ENCODE results near the gene LBHD2.

Gene LBHD2

DNA sequence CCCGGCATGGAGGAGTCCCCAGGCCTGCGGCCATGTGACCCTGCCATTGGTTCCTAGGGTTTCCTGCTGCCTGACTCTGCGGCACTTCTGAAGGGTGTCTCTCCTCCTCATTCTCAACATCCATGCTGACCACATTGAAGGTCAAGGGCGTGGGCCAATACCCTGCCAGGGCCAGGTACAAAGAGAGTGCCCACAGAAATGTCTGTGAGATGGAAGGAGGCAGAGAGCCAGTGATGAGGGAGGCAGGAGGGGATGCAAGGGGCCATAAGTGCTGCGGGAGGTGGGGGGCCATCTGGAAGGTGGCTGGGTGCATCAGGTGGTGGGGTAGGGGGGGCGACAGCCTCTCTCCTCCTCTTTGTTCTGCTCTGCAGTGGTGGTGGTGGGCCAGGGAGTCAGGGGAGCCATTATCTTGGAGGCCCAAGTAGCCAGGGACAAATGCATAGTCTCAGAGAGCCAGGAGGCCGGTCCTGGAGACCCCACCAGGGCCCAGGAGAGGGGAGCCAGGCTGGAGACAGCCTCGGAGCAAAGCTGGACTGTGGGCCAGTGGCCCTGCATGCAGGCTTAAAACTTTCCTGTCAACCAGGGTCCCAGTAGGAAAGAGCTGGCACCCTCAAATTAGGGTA lies 13.6 kb upstream of the LBHD2 start:
- DNase-seq, result no peak

DNA sequence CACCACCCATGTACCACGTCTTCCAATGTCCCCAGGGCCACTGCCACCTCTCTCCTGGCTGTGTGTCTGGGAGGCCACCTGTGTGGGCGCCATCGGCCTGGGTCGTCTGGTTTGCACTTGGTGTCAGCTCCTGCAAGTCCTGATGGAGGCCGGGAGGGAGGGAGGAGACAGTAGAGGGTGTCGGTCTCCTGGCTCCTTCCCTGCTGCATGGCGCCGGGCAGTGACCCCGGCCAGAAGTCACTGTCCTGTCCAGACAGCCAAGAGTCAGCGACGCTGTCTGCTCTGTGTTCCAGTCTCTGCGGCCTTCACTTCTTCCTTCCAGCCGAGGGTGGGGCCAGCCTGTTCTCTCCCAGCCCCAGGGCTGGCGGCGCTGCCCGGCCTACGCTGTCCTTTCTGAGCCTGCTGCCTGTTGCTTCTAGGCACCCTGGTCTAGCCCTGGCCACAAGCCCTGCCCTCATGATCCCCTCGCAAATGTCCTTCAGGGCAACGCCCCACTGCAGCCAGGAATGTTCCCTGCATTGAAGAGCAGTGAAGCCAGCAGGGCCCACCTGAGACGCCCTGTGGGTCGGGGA lies 13.0 kb upstream of the LBHD2 start:
- DNase-seq, result no peak

DNA sequence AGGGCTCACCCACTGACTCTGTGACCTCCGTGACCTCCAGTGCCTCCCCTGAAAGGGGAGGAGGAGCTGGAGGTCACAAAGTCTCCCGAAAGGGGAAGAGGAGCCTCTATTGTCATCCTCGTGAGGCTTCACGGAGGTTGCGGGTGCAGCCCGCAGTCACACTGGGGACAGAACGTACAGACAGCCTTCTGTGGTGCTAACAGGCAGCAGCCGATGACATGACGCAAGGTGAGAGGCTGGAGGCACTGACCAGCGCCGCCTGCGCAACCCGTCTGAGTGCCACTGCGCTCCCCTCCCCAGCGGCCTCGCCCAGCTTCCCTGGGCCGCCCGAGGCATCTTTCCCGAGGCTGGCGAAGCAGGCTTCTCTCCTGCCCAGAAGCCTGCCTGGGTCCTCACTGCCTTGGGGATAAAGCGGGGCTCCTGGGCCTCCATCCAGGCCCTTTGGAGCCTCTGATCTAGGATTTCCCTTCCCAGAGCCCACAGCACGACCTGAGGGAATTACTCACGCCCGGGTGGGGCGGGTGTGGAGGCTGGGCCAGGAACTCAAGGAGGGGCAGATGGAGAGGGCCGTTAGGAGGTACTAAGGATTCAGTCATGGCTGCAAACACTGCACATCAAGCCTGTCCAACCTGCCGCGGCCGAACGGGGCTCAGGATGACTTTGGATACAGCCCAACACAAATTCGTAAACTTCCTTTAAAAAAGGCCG lies 12.3 kb upstream of the LBHD2 start:
- DNase-seq, result no peak

DNA sequence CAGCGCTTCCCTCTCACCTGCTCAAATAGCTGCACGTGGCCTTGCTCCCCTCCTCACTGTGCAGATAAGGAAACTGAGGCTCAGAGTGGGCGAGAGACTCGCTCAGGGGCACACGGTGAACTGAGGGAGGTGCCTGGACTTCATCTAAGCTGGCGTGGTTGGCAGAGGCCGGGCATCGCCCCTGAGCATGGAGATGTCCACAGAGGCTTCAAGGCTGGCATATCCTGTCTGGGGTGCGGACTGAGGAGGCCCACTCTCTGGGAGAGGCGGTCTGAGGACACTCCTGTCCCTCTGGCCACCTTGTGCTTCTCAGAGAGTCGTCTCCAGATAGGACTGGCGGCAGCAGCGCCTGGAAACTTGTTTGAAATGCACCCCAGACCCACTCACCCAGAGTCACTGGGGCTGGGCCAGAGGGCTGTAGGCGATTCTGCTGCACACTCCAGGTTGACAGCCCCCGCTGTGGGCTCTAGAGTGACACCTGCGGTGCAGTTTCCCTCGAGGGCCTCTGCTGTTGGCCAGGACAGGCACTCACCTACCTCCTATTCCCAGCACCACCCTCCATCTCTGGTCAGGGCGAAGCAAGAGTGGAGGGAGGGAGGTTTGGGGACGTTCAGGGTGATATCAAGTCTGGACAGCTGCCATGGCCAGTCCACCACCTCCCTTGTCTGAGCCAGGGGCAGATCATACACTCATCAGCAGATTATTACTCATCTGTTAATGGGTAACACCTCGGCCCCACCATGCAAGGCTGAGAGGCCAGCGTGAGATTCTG lies 11.2 kb upstream of the LBHD2 start:
- no peak for DNase-seq

DNA sequence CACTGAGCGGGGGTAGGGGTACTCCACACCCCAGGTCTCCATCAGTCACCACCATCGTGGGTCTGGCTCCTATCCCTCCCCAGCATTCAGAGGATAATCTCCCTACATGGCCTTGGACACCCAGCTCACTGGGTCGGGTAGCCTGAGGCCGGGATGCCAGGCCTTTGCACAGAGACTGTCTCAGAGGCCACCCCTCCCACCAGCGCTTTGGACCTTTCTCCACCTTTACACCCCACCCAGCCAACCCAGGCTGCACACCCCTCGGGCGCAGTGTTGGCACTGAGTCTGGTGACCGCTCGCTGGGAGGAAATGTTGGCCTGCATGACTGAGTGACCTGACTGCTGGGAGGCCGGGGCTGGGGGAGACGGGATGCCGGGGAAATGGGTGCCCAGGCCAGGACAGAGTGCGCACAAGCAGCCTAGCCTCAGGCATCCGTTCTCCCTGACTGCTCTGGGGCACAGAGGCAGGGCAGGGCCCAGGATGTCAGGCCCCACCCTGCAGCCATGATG lies 10.6 kb upstream of the LBHD2 start:
- no peak for DNase-seq

DNA sequence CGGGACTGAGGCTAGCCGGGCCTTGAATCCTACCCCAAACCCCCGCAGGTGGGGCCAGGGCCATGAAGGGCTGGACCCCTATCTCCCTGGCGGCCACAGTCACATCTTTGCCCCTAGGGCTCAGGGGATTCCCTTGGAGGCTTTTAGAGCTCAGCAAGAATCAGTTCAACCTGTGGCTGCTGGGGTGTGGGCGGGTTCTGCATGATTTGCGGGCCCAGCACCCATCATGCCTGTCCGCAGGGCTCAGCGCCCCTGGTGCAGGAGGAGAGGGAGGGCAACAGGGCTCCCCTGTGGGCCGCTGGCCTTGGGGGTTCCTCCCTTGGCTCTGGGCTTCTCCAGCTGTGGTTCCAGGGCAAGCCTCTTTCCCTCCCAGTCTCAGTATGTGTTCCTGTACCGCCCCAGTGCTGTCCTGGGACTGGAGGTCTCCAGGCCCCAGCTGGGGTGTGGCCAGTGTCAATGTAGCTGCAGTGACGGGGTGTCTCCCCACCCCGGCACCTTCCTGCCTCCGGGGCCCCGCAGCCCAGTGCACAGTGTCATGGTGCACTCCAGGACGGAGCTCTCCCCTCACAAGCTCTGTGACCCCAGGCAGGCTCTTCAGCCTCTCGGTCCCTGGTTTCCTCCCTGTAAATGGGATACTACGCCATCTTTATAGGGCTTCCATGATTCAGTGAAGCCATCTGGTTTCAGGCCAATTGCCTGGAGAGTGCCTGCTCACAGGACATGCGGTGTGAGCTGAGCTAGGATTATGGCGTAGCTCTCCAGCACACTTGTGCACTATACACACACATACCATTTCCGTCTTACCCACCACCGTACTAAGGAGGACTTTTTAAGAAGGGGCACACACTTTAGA lies 9.9 kb upstream of the LBHD2 start:
- no peak for DNase-seq

DNA sequence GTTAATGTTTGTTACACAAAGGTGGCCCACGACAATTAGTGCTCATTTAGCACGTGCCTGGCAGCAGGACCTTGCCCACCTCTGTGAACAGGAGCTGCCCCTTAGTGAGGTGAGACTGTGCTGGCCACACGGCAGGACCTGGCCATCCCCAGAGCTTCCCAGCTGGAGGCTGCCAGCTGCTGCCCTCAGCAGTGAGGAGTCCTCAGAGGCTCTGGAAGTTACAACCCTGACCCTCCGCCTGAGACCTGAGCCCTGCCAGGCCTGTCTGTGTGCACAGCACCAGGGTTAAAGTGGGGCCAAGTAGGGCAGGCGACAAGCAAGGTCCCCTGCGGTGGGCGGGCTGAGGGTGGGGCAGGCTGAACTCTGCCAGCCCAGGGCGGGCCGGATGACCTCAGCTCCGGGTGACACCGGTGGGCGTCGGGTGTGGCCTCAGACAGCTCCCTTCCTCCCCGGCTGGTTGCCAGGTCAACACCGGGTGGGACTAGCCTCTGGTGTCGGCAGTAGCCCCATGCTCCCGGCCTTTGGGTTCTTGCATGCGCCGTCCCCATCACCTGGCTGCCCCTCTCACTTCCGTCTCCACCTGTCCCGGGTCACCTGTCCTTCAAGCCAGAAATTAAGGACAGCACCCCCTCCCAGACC lies 9.2 kb upstream of the LBHD2 start:
- DNase-seq, result no peak

DNA sequence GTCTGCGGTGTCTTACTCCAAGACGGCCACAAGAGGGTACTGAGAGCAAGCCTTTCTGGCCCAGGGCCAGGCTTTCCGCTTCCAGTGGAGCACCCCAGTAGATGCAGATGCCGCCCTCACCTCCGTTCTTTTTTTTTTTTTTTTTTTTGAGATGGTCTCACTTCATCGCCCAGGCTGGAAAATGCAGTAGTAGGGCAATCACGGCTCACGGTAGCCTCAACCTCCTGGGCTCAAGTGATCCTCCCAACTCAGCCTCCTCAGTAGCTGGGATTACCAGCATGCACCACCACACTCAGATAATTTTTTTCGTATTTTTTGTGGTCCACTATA lies 5.6 kb upstream of the LBHD2 start:
- peak; percentile 74 for DNase-seq

DNA sequence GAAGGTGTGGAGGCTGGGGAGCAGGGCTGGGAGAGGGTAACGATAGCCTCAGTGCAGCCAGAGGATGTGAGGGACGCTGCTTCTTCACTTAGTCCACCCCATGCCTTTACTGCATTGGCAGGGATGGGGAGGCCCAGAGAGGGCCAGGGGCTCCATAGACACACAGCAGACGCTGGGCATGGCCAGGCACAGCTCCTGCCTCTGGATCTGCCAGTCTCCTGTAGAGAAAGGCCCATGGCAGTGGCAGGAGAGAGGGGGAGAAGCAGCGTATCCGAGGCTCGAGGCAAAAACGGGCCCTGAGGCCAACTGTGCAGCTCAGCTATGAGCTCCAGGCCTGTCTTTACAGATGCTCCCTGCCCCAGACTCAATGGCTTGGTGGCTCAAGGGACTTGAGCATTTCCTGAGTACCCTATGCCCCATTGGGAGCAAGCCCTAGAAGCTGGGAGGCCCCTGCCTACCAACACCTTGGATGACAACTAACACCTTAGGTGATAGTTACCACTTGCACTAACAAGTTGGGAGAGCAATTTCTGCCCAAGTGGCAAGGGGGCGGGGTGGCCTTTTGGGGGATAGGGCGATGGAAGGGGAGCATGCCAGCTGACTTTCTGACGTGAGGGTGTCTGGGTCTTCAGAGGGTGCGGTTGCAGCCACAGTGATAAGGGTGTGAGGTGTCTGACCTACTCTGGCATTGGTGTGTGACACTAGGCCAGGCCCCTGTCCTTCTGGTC lies 5.0 kb upstream of the LBHD2 start:
- no peak for DNase-seq

DNA sequence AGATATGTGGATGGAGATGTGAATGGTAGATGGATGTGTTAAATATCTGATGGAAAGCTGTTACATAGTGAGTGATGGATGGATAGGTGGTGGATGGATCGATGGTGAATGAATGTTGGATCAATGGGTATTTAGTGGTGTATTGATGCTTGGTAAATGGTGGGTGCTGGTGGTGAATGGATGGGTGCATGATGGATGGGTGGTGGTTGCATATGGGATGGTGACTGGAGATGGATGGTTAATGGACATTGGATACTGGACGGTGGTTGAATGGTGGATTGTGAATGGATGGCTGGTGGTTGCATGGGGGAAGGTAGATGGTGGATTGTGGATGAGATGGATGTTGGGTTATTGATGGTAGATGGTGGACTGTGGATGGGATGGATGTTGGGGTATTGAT lies 2.1 kb upstream of the LBHD2 start:
- DNase-seq, result no peak

DNA sequence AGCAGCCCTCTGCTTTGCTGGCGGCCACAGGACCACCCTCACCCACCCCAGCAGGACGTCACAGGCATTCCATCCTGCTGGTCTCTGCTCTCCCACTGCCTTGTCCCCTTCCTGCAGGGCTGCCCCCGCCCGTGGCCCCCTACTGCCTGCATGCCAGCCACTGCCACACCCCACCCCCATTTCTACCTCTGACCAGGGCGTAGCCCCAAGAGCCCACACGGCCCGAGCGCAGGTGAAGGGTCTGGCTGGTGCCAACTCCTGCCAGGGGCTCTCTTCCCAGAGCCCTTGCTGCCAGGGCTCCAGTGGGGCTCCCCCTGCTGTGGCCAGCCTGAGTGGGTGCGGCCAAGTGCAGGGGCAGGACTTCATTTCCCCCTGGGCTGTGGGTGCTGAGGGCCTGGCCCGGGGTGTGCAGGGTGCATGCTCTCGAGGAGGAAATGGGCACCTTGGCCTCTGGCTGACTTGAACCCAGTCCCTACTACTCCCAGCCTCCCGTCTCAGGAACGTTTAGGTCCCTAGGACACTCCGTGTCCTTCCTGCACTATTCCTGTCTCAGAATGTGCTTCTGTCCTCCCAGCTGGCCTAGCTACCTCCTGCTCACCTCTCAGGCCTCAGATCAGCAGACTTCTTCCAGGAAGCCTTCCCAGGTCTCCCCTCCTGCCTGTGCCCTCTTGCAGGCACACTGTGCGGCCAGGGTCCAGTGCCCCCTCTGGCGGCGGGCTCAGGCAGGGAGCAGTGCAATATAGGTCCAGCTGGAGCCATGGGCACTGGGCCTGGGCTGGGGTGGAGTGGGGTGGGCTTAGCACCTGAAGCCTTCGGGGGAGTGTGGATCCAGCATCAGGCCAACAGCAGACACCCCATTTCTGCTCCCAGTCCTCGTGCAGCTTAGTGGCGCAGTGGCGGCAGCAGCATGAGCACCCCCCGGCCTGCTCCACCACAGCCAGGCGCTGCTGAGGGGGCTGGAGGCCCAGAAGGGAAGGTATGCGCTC lies 1.4 kb downstream of the LBHD2 start:
- DNase-seq, result no peak

DNA sequence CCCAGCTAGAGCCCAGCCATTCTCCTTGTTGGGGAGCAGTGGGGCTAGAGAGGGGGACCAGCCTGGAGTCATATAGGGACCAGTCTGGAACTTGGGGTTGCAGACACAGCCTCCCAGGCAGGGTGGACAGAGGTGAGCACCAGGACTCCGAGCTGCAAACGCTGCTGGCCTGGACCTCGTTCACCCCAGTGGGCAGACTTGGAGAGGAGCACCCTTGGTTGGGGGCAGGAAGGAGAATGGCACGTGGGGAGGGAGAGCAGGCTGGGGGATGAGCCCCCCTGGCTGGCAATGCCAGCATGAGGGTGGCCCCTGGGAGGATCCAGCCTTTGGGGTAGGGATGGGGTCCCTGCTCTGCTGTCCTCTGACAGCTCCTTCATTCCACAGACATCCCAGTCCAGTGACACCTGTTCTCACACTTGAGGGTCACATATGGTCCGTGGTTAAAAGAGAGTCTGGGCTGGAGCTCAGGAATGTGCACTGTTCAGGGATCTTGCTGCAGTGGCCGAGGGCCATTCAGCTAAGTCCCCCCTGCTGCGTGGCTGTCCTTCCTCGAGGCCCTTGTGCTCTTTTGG lies 2.8 kb downstream of the LBHD2 start:
- no peak for DNase-seq

DNA sequence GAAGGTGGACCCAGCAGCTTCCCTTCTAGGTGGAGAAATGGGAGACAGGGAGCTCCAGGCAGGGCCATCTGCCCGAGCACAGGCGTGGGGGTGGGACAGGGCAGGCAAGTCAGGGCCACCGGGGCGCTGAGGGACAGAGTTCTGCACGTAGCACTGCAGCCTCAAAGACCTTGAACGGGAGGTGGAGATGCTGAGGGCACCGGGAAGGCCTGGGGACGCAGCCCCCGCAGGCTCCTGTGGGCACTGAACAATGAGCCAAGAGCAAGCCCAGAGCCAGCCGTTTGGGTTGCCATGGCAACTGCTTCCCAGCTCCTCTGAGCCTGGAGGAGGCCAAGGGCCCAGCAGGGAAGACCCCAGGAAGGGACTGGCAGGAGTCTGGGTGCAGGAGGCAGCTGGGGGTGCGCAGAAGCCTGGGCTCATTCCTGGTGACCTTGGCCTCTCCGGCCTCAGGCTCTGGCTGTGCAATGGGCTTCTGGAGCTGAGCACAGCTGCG lies 3.4 kb downstream of the LBHD2 start:
- DNase-seq, result no peak

DNA sequence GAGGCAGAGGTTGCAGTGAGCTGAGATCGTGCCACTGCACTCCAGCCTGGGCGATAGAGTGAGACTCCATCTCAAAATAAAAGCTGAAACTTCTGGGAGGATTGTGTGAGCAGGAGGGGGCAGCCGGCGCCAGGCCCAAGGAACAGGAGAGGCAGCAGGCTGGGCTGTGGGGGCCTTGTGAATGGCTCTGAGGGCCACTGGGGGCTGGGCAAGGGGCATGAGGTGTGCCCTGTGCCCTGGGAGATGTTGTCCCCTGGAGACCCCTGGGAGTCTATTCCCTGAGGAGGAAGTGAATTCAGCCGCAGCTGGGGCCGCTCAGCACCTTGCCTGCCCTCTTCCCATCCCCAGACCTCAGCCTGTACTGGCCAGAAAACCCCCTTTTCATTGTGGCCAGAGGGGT lies 4.9 kb downstream of the LBHD2 start:
- DNase-seq, result no peak

DNA sequence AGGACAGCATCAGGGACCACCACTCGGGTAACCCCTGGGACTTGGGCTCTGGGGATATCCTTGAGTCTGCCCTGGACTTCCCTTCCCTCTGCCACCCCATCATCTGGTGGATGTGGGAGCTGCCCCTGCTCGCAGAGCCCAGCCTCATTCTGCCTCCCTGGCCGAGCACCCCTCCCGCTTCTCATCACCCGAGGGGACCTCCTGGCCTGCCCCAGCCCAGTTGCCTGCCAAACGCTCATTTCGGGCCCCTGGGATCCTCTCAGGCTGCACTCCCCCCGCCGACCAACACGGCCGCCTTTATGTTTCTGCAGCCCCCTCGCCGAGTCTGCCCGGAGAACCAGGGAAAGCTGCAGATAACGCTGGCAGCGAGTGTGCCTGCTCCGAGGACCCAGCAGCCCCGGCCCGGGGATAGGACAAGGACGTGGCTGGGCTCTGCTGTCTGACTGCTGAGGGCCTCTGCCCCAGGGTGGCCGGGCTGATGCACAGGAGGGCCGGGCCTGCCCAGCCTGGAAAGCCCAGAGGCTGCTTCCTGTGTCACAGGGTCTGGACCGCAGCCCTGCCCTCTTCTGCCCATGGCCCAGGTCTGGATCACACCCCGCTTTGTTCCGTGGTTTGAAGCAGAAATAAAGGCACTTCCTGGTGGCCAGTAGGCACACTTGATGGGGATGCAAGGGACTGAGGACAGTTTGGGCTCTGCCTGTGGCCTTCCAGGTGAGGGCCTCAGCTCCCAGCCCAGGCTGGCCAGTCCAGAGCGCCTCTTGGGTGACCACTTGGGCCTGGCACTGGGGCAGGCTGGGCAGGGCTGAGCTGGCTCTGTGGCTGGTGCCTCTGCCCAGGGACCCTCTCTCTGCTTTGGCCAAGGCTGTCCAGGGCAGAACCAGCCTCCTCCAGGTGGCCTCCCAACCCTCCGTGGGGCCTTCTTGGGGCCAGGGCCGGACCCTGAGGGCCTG lies 5.7 kb downstream of the LBHD2 start:
- no peak for DNase-seq

DNA sequence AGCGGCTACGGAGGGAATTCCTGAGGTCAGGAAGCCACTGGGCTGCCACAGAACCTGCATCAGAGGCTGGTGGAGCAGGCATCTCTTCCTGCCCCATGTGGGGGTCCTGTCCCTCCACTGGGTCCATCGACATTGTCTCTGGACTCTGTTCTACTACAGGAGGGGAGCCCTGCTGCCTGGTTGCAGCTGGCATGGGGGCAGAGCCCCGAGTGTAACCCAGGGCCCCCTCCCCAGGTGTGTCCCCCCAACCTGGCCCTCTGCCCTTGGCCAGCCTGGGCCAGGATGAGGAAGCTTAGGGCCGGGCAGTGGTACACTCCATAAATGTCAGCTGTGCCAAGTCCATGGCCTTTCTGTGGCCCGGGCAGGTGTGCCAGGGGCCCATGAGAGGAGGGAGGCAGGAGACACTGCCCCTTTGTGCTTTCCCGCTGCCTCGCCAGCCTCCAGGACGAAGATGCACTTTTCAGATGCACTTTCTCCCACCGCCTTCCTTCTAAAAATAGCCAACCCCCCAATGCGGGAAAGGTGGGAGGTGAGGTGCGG lies 6.5 kb downstream of the LBHD2 start:
- no peak for DNase-seq

DNA sequence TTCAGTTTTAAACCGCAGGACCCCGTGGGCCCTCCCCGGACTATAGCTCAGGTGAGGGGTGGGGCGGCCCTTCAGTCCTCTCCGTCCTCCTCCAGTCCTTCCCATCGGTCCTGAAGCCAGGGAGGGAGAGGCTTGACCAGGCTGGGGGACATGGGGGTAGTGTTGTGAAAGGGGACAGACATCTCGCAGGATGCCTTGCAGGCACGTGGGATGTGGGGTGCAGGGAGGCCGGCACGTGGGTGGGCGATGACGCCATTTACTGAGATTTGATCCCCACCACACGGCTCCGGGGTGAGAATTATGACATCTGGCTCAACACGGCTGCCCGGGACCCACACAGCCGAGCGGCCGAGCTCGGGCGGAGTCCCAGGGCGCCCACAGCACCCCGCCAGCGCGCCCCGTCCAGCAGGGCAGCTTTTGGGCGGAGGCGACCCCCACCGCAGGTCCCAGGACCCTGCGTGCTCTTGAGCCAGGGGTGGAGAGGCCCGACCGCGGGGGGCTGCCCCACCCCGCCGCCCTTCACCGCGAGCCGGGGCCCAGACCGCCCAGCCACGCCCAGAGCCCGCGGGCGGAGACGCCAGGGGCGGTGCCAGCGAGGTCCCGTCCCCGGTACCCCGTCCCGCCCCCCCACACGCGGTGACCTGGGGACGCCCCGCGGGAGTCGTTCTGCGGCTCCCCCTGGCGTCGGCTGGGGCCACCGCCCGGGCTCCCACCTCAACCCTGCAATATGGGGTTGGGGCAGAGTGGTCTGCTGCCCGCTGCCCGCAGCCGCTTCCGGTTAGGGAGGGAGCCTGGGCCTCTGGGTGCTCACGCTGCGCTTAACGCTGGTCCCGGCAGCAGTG lies 7.3 kb downstream of the LBHD2 start:
- DNase-seq, result no peak
